ENCODE measurements around the gene SCUBE1. TPM values are rescaled to one million over a fixed set of nuclear protein-coding genes. Genes with fewer than 3 reads are reported as not detected.

The SCUBE1 gene
- total RNA-seq, 1 donor from 2014 or later = 21.2 TPM

- DNase-seq = no peak
Observed at GRCh38 chr22:43277987-43278601, 65.1 kb downstream of the SCUBE1 start.

GRCh38 chr22:43277091-43277490, 66.1 kb downstream of the SCUBE1 start:
- DNase-seq = no peak

- DNase-seq = no peak
Observed at GRCh38 chr22:43276321-43276720, 66.9 kb downstream of the SCUBE1 start.

- DNase-seq = no peak
Observed at GRCh38 chr22:43275545-43276317, 67.4 kb downstream of the SCUBE1 start.

- no peak for DNase-seq
Observed at GRCh38 chr22:43274595-43275240, 68.5 kb downstream of the SCUBE1 start.

GRCh38 chr22:43273902-43274484, 69.2 kb downstream of the SCUBE1 start:
- no peak for DNase-seq

- no peak for DNase-seq
Observed at GRCh38 chr22:43272869-43273318, 70.3 kb downstream of the SCUBE1 start.

GRCh38 chr22:43272301-43272700, 70.9 kb downstream of the SCUBE1 start:
- no peak for DNase-seq

- no peak for DNase-seq
Observed at GRCh38 chr22:43270949-43271348, 72.2 kb downstream of the SCUBE1 start.

- no peak for DNase-seq
Observed at GRCh38 chr22:43270314-43270908, 72.8 kb downstream of the SCUBE1 start.

- DNase-seq = no peak
Observed at GRCh38 chr22:43269646-43270045, 73.5 kb downstream of the SCUBE1 start.

GRCh38 chr22:43269246-43269645, 73.9 kb downstream of the SCUBE1 start:
- DNase-seq = no peak

- DNase-seq = no peak
Observed at GRCh38 chr22:43267981-43268660, 75.1 kb downstream of the SCUBE1 start.

- DNase-seq = no peak
Observed at GRCh38 chr22:43267332-43267980, 75.7 kb downstream of the SCUBE1 start.

- no peak for DNase-seq
Observed at GRCh38 chr22:43266076-43266475, 77.1 kb downstream of the SCUBE1 start.

- DNase-seq = no peak
Observed at GRCh38 chr22:43263645-43264514, 79.3 kb downstream of the SCUBE1 start.

- no peak for DNase-seq
Observed at GRCh38 chr22:43262990-43263644, 80.1 kb downstream of the SCUBE1 start.

GRCh38 chr22:43260331-43261231, 82.6 kb downstream of the SCUBE1 start:
- DNase-seq = no peak

- no peak for DNase-seq
Observed at GRCh38 chr22:43257961-43258360, 85.2 kb downstream of the SCUBE1 start.
